Endothelial cell of hepatic sinusoid (primary cell): ENCODE data around the gene SOAT2.

Experiments
- in situ Hi-C: cut with HindIII; loops from 2 replicates; pipeline ENCODE4 v1.10.0; 2017; ENCODE audit warnings: low sequenced_read_pairs

Gene SOAT2, protein sequence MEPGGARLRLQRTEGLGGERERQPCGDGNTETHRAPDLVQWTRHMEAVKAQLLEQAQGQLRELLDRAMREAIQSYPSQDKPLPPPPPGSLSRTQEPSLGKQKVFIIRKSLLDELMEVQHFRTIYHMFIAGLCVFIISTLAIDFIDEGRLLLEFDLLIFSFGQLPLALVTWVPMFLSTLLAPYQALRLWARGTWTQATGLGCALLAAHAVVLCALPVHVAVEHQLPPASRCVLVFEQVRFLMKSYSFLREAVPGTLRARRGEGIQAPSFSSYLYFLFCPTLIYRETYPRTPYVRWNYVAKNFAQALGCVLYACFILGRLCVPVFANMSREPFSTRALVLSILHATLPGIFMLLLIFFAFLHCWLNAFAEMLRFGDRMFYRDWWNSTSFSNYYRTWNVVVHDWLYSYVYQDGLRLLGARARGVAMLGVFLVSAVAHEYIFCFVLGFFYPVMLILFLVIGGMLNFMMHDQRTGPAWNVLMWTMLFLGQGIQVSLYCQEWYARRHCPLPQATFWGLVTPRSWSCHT

DNA sequence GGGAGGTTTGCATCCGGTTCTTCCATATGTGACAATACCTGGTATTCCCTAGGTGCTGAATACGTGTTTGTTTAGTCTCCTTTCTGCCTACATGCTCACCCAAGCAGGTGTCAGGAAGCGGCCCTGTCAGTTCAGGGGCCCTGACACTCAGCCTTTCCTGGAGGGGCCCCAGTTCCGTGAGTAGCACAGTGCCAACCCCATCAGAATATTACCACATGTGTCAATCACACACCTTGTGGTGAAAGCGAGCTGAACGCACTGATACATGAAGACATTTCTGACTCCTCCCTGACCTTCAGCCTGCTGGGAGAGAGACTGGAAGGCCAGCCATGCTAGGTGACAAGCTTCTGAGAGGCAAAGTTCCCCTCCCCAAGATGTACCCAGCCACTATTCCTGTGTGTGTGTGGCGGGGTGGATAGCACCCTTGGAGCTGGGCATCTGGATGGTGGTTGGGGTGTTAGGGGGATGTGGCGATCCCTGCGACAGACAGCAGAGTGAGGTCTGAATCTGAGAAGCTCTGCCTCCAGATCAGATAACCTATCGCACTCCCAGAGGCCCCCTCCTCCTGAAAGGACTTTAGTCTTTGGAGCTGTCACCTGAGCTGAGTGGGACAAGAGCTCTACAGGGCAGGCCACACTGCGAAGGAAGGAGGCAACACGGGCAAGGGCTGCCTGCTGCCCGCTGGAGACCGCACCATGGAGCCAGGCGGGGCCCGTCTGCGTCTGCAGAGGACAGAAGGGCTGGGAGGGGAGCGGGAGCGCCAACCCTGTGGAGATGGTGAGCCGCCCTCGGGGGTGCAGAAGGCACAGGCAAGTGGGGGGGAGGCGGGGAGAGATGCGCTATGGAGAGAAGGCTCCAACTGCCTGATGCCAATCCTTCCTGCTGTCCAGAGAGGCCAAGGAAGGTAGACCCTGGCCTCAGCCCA lies at the start of gene SOAT2:
TSS of gene SOAT2 (plus strand) at position 604 of the 925 bp plus-strand sequence. CDS start at position 696, 92 bp downstream.
- in situ Hi-C loops, result loop anchor here (5.0 kb wide), 1 partner anchor 36 kb away; no protein-coding TSS in a partner anchor

DNA sequence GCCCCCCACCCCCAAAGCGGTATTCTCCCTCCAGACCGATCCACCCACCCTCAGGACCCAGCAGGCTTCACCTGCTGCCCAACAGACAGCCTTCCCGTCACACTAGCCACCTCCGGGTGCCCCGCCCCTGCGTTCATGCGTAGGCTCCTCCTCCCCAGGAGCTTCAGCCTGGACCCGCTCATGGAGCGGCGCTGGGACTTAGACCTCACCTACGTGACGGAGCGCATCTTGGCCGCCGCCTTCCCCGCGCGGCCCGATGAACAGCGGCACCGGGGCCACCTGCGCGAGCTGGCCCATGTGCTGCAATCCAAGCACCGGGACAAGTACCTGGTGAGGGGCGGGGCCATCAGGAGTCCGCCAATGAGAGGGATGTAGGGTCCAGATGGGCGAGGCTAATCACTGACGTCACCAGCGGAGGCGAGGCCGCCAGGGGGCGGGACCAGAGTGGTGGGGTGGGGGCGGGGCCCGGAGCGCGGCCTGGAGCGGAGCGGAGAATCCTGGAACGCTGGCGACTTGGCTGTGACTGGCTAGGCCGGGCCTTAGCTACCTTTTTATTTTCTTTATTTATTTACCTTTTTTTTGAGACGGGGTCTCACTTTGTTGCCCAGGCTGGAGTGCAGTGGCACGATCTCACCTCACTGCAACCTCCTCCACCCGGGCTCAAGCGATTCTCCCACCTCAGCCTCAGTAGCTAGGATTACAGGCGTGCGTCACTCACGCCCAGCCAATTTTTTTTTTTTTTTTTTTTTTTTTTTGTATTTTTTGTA lies 49.0 kb upstream of the SOAT2 start:
- in situ Hi-C loops, result no loop called here

DNA sequence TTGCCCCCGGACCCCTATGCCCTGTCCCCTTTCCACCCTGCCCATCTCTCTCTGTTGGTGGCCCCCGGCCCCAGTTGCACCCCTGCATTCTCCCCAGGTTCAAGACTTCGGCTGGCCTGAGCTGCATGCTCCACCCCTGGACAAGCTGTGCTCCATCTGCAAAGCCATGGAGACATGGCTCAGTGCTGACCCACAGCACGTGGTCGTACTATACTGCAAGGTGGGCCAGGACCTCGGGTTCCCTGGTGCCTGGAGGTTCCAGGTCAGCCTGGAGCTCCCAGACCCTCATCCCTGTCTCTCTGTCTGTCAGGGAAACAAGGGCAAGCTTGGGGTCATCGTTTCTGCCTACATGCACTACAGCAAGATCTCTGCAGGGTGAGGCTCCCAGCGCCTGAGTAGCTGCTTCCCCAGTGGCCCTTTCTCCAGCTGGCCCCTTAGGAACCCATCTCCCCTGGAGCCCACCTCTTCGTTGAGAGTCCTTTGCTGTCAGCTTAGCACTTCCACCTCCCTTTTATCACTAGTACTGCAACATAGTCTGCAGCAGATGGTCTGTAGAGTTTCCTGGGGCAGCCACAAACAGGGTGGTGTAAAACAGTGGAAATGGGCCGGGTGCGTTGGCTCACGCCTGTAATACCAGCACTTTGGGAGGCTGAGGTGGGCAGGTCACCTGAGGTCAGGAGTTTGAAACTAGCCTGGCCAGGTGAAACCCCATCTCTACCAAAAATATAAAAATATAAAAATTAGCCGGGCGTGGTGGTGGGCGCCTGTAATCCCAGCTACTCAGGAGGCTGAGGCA lies 47.6 kb upstream of the SOAT2 start:
- in situ Hi-C loops, result no loop called here

DNA sequence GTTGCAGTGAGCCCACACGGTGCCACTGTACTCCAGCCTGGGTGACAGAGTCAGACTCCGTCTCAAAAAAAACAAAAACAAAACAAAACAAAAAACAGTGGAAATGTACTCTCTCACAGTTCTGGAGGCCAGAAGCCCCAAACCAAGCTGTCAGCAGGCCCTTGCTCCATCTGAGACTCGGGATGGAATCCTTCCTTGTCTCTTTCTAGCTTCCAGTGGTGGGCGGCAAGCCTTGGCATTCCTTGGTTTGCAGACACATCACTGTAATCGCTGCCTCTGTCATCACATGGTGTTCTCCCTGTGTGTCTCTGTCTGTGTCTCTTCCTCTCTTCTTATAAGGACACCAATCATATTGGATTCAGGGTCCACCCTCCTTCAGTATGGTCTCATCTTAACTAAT lies 47.0 kb upstream of the SOAT2 start:
- in situ Hi-C loops, result no loop called here

DNA sequence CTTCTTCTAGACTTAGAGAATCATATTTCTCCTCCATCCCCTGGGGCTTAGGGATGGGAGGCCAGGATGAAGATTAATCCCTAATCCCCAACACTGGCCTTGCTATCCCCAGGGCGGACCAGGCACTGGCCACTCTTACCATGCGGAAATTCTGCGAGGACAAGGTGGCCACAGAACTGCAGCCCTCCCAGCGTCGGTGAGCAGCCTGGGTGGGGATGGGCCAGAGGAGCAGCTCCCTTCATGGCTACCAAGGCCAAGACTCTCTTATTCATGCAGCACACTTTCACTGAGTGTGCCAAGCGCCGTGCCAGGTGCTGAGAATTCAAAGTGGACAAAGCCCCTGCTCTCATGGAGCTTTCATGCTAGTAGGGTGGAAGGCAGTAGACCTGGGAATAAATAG lies 46.4 kb upstream of the SOAT2 start:
- in situ Hi-C loops, result no loop called here

DNA sequence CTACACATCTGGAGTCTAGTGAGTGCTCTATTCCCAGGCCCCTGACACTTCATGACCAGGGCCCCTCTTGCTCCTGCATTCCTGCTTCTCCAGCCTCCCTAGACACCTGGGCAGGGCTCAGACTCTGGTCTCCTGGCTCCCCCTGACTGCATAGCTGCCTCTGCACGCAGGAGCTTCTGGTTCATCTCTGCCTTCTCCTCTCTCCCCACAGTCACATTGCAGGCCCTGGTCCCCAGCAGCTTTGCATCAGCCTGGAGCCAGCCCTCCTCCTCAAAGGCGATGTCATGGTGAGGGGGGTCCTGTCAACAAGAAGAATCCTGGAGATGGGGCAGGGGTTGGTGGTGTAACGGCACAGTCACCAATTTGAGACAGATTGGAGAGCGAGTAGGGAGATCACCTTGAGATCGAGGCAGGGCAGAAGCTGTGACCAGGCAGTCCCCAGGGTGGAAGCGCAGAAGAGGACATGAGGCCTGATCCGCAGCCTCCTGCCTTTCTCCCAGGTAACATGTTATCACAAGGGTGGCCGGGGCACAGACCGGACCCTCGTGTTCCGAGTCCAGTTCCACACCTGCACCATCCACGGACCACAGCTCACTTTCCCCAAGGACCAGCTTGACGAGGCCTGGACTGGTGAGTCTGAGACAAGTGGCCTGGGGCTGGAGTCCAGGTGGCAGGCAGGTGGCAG lies 45.3 kb upstream of the SOAT2 start:
- in situ Hi-C loops, result no loop called here

DNA sequence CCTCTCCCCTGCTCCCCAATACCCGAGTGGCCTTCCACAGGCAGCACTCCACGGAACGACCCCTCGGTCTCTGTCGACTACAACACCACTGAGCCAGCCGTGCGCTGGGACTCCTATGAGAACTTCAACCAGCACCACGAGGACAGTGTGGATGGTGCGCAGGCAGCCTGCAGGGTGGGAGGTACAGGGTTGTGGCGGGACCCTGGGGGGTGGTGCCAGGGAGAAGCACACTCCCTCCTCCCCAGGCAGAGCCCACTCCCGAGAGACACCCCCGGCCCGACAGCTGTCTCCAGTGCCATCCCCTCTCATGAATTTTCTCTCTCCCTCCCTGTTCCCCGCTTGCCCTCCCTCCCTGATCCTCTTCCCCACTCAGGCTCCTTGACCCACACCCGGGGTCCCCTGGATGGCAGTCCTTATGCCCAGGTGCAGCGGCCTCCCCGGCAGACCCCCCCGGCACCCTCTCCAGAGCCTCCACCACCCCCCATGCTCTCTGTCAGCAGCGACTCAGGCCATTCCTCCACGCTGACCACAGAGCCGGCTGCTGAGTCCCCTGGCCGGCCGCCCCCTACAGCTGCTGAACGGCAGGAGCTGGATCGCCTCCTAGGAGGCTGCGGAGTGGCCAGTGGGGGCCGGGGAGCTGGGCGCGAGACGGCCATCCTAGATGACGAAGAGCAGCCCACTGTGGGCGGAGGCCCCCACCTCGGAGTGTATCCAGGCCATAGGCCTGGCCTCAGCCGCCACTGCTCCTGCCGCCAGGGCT lies 44.4 kb upstream of the SOAT2 start:
- in situ Hi-C loops, result no loop called here

DNA sequence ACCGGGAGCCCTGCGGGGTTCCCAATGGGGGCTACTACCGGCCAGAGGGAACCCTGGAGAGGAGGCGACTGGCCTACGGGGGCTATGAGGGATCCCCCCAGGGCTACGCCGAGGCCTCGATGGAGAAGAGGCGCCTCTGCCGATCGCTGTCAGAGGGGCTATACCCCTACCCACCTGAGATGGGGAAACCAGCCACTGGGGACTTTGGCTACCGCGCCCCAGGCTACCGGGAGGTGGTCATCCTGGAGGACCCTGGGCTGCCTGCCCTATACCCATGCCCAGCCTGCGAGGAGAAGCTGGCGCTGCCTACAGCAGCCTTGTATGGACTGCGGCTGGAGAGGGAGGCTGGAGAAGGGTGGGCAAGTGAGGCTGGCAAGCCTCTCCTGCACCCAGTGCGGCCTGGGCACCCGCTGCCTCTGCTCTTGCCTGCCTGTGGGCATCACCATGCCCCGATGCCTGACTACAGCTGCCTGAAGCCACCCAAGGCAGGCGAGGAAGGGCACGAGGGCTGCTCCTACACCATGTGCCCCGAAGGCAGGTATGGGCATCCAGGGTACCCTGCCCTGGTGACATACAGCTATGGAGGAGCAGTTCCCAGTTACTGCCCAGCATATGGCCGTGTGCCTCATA lies 43.7 kb upstream of the SOAT2 start:
- in situ Hi-C loops, result no loop called here

DNA sequence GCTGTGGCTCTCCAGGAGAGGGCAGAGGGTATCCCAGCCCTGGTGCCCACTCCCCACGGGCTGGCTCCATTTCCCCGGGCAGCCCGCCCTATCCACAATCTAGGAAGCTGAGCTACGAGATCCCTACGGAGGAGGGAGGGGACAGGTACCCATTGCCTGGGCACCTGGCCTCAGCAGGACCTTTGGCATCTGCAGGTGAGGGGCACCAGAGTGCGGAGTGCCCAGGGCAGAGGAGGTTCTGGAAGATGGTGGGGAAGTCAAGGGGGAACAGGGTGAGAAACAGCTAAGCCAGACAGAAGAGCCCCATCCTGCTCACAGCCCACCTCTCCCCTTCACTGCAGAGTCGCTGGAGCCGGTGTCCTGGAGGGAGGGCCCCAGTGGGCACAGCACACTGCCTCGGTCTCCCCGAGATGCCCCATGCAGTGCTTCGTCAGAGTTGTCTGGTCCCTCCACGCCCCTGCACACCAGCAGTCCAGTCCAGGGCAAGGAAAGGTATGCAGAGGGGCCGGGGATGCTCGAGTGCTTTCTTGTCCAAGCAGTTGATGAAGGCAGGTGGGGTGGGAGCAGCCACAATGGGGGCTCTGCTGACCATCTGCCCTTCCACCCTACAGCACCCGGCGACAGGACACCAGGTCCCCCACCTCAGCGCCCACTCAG lies 43.1 kb upstream of the SOAT2 start:
- in situ Hi-C loops, result no loop called here

DNA sequence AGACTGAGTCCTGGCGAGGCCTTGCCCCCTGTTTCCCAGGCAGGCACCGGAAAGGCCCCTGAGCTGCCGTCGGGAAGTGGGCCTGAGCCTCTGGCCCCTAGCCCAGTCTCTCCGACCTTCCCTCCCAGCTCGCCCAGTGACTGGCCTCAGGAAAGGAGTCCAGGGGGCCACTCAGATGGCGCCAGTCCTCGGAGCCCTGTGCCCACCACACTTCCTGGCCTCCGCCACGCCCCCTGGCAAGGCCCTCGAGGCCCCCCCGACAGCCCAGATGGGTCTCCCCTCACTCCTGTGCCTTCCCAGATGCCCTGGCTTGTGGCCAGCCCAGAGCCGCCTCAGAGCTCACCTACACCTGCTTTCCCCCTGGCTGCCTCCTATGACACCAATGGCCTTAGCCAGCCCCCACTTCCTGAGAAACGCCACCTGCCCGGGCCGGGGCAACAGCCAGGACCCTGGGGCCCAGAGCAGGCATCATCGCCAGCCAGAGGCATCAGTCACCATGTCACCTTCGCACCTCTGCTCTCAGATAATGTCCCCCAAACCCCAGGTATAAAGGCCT lies 42.5 kb upstream of the SOAT2 start:
- in situ Hi-C loops, result no loop called here

DNA sequence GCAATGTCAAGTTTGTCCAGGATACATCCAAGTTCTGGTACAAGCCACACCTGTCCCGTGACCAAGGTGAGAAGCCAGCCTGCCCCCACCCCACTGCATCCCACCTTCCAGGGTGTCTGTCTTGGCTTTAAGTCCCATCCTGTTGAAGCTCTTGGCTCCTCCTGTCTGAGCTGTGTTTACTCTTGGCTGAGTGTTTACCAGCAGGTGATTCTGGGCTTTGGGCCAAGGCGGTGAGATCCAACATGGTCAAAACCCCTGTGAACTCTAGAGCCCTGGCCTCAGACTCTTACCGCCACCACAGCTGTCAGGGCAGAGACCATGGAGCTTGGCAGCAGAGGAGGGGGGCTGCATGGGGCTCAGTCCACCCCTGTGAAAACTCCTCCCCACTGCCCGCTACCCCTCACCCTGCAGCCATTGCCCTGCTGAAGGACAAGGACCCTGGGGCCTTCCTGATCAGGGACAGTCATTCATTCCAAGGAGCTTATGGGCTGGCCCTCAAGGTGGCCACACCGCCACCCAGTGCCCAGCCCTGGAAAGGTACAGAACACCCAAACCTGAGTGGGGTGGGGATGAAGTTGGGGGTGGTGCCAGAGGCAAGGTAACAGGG lies 41.8 kb upstream of the SOAT2 start:
- in situ Hi-C loops, result no loop called here

DNA sequence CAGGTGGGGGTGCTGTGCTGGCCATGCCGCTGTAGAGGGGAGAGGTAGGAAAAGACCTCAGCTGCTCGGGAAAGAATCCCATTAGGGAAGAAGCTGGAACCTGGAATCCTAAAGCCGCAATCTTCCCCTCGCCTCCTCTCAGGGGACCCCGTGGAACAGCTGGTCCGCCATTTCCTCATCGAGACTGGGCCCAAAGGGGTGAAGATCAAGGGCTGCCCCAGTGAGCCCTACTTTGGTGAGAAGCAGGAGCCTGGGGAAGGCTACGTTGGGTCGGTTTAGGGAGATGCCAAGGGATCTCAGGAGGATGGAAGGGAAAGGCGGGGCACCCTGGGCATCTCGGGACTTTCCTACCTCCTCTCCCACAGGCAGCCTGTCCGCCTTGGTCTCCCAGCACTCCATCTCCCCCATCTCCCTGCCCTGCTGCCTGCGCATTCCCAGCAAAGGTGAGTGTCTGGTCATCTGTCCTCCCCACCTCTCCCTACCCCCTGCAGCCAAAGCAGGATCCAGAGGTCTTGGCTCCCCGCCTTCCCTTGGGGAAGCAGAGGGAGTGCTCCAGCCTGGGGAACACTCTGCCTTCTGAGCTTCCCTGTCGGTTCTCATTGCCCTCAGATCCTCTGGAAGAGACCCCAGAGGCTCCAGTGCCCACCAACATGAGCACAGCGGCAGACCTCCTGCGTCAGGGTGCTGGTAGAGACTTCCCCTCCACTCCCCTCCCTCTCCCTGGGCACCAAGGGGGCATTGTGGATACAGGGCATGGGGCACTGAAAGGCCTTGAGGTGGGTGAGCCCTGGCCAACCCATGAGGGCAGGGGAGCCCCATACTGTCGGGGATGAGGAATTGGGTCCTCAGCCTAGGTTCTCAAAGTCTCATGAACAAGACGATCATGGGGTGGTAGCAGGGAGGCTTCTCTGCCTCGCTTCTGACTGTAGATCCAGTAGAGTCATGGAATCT lies 41.0 kb upstream of the SOAT2 start:
- in situ Hi-C loops, result no loop called here

DNA sequence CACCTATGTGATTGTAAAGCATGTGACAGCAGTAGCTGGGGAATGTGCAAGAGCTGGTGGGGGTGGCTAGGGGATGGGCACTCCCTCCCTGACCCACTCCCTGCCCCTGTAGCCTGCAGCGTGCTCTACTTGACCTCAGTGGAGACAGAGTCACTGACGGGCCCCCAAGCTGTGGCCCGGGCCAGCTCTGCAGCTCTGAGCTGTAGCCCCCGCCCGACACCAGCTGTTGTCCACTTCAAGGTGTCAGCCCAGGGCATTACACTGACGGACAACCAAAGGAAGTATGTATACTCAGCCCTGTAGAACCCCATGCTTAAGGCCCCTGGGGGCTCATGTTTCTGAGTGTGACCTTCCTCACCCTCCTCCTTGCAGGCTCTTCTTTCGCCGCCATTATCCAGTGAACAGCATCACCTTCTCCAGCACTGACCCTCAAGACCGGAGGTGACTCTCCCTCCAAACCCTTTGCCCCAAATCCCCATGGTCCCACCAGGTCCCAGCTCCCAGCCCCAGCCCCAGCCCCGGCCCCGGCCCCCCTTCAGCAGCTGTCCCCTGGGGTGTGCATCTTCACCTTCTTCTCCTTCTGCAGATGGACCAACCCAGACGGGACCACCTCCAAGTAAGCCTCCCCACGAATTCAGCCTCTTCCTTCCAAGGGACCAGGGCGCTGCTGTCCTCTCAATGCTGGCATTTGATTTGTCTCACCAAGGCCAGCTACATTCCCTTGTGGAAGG lies 40.1 kb upstream of the SOAT2 start:
- in situ Hi-C loops, result no loop called here

DNA sequence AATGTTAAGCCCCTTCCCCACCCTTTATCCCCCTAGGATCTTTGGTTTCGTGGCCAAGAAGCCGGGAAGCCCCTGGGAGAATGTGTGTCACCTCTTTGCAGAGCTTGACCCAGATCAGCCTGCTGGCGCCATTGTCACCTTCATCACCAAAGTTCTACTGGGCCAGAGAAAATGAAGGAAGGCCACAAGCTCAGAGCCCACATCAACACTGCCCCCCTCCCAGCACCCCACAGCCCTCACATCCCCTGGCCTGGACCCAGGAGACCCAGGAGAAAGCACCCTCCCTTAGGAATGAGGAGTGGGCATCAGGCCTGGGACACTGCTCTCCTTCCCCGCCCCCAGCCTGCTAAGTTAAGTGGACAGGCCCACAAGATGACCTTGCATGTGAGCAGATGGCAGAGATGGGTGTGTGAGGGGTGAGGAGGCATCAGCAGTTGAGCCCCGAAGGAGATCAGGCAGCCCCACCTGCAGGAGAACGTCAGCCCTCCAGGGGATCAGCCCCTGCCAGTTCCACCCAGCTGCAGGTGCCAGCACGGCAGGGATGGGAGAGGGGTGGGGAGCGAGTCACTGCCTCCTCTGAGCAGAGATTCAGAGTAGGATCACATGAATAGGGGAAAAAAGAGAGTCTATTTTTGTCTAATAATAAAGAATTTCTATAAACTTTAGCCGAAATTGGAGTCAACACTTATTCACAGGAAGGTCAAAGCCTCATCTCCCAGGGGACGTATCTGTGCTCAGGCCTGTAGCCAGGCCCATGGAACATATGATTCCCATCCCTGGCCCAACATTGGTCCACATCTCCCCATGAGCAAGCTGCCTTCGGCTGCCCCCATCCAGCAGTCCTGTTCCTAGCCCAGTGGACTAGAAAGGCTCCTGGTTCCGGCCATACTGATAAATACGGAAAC lies 39.3 kb upstream of the SOAT2 start:
- in situ Hi-C loops, result no loop called here
